DMS114 treated with DMSO at 0.1 percent for 48 hours (cell line): ENCODE measurements around the gene RAB40C.

Experiments used
- DNase-seq: peaks from one replicate; lab custom pipeline; 2025; ENCODE audit not compliant: unreplicated experiment; lab: John Stamatoyannopoulos, UW

RAB40C gene

GRCh38 chr16:630249-630814 lies 40.5 kb downstream of the RAB40C start:
- no peak for DNase-seq

DNA sequence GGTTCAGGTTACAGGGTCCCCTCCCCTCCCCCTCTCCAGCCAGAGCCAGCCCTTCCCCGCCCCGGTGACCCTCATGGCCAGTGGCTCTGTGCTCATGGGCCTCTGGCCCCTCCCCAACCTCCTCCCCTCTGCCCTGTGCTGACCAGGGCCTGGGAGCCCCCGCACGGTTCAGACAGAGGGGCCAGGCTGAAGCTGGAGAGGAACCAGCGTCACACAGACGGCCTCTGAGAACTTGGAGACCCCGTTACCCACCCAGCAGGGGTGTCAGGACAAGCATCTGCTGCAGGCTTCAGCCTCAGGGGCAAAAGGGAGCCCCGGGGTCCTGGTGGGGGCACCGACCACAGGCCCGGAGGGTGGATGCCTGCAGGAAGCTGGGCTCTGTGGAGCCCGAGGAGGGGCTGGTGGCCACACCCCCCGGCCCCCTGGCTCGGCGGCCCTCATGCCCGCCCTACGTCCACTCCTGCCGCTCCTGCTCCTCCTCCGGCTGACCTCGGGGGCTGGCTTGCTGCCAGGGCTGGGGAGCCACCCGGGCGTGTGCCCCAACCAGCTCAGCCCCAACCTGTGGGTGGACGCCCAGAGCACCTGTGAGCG lies 41.0 kb downstream of the RAB40C start, which contains the start of gene WFIKKN1:
WFIKKN1 (plus strand) TSS at position 171 of the 591 bp plus-strand sequence; CDS start at position 440, 269 bp downstream.
- DNase-seq = no peak

- no peak for DNase-seq
Observed at GRCh38 chr16:631808-632358, 42.0 kb downstream of the RAB40C start.

DNA sequence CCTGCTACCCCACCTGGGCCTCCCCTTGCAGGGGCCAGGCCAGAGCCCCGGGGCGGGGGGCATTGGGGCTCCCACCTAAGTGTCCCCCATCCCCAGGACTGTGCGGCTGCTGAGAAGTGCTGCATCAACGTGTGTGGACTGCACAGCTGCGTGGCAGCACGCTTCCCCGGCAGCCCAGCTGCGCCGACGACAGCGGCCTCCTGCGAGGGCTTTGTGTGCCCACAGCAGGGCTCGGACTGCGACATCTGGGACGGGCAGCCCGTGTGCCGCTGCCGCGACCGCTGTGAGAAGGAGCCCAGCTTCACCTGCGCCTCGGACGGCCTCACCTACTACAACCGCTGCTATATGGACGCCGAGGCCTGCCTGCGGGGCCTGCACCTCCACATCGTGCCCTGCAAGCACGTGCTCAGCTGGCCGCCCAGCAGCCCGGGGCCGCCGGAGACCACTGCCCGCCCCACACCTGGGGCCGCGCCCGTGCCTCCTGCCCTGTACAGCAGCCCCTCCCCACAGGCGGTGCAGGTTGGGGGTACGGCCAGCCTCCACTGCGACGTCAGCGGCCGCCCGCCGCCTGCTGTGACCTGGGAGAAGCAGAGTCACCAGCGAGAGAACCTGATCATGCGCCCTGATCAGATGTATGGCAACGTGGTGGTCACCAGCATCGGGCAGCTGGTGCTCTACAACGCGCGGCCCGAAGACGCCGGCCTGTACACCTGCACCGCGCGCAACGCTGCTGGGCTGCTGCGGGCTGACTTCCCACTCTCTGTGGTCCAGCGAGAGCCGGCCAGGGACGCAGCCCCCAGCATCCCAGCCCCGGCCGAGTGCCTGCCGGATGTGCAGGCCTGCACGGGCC lies 42.8 kb downstream of the RAB40C start:
- no peak for DNase-seq

GRCh38 chr16:633336-634050 lies 43.6 kb downstream of the RAB40C start:
- DNase-seq = no peak

GRCh38 chr16:634051-634670 lies 44.3 kb downstream of the RAB40C start:
- no peak for DNase-seq

- no peak for DNase-seq
Observed at GRCh38 chr16:634996-635395, 45.1 kb downstream of the RAB40C start.

DNA sequence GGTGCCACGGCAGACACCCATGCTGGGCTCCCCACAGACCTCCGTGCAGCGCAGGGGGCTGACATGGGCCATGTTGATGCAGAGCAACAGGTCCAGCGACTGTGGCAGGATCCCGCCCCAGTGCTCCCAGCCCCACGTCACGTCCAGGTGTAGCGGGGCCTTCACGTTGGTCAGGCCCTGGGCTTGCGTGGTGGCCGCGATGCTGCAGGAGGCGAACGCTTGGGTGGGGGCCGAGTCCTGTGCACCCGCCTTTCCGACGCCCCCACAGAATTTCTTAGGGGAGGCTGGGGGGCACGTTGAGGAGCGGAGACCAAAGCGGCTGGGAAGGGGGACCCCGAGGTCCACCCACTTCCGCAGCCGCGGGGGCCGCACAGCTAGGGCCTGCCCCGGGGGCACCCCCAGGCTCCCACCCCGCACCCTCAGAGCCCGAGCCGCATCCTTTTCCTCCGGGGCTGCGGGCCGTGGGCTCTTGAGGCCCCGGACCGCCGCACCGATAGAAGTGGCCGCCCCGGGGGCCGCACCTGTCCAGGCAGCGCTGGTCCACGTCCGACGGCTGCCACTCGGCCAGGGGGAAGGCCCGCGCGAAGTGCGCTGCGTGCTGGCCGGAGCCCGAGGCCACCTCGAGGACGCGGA lies 45.8 kb downstream of the RAB40C start:
- DNase-seq = no peak

GRCh38 chr16:636206-637080 lies 46.6 kb downstream of the RAB40C start, which contains the start of gene METTL26:
METTL26 (minus strand) TSS chr16:636305; CDS start chr16:636290, 15 bp downstream.
- peak; percentile 86 for DNase-seq

DNA sequence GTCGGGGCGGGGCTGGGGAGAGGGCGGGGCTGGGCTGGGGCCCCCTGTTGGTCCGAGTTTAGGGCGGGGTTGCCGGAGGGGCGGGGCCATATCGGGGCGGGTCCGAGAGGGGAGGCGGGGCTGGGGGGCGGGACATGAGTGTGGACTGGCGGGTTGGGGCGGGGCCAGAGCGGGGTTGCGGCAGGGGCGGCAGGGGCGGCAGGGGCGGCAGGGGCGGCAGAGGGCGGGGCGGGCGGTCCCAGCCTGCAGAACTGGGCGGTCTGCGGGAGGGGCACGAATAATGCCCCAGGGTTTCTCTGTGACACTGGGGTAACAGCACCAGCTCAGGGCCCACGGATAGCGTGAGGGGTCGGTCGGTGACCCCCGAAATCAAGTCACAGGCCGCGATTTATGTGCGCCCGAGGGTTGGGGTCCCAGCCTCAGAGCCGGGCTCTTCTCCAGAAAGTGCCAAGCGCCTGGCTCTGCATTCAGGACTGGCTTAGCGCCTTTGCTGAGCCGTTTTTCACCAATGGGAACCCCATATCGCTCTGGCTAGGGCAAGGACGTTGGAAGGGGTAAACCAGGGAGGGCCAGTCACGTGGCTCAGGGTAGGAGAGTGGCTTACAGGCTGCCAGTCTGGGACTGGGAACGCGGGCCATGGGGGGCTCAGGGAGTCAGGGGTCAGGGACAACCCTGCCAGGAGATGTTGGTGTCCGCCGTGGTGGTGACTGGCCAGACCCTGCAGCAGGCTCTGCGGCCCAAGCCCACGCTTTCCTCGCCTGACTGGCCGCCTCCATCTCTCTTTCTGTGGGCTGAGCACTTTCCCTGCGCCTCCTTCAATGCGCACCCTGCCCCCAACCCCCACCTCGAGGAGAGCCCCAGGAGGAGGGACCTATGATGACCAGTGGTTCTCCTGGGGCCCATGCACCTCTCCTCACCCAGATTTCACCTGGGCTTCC lies 47.5 kb downstream of the RAB40C start:
- no peak for DNase-seq

DNA sequence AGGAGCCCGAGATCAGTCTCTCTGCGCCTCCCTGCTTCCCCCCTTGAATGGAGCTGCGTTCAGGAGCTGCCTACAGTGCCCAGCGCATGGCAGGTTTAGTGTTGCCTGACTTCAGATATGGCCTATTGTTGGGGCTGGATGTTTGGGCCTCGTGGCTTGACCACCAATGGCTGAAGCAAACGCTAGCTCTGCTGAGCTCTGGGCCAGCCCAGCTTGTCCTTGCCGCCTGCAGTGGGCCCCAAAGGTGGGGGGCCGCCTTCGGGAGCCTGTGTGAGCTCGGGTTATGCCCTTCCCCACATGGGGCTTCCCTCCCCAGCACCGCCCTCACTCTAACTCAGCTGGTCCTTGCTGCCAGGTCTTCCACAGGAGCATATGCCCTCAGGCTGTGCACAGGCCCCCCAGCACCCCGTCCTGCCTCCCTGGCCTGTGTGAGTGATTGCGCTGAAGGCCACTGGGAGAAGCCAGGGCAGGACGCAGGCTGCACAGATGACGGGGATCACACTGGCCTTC lies 48.2 kb downstream of the RAB40C start:
- DNase-seq = no peak

GRCh38 chr16:638836-639235 lies 49.0 kb downstream of the RAB40C start:
- DNase-seq = no peak

GRCh38 chr16:640614-641013 lies 50.7 kb downstream of the RAB40C start:
- no peak for DNase-seq

- no peak for DNase-seq
Observed at GRCh38 chr16:641326-642188, 51.7 kb downstream of the RAB40C start, which contains the start of gene MCRIP2. MCRIP2 (plus strand) TSS chr16:641828; CDS start chr16:641992, 164 bp downstream.

DNA sequence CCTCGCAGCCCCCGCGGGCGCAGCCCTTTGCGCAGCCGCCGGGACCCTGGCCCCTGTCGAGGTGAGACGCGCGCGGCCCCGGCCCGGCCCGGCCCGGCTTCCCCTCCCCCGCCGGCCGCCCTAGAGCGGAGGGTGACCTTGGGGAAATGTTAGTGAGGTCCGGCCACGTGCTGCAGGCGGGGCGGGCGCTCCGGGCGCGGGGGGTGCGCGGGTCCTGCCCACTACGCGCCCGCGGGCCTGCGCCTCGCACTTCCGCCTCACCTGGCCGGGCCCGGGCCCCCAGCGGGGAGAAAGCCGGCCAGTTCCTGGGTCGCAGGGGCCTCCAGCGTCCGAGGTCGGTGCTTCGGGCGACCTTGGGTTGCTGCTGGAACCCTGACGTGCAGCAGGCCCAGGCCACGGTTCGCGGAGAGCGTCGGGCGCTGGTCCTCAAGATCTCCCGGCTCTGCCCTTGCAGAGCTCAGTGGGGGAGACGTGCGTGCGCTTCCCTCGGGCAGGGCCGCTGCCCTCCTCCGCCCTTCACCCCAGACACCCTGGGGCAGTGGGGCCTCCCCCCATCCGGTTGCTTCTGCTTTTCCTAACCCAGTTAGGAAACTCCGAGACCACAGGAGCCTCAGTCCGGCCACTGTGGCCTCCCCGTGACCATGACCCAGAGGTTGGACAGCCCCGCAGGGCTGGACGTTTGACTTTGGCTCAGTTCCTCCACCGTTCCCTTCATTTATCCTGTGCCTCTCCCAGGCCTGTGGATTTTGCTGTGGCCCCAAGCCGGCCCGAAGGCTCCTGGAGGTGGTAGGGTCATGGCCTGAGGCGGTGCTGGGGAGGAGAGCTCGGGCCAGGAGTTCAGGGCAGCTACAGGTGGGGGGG lies 52.6 kb downstream of the RAB40C start:
- DNase-seq = no peak

- no peak for DNase-seq
Observed at GRCh38 chr16:643050-643368, 53.1 kb downstream of the RAB40C start.
